HG03439 (cell line): Measurements from ENCODE around the gene POU4F2.

Experiments
- ATAC-seq: cut with Tn5 transposase; IDR thresholded peaks from one replicate; pipeline ENCODE4 v1.9.1; 2021; ENCODE audit warnings: mild to moderate bottlenecking, moderate library complexity; ENCODE audit not compliant: unreplicated experiment

Gene POU4F2, protein sequence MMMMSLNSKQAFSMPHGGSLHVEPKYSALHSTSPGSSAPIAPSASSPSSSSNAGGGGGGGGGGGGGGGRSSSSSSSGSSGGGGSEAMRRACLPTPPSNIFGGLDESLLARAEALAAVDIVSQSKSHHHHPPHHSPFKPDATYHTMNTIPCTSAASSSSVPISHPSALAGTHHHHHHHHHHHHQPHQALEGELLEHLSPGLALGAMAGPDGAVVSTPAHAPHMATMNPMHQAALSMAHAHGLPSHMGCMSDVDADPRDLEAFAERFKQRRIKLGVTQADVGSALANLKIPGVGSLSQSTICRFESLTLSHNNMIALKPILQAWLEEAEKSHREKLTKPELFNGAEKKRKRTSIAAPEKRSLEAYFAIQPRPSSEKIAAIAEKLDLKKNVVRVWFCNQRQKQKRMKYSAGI

DNA sequence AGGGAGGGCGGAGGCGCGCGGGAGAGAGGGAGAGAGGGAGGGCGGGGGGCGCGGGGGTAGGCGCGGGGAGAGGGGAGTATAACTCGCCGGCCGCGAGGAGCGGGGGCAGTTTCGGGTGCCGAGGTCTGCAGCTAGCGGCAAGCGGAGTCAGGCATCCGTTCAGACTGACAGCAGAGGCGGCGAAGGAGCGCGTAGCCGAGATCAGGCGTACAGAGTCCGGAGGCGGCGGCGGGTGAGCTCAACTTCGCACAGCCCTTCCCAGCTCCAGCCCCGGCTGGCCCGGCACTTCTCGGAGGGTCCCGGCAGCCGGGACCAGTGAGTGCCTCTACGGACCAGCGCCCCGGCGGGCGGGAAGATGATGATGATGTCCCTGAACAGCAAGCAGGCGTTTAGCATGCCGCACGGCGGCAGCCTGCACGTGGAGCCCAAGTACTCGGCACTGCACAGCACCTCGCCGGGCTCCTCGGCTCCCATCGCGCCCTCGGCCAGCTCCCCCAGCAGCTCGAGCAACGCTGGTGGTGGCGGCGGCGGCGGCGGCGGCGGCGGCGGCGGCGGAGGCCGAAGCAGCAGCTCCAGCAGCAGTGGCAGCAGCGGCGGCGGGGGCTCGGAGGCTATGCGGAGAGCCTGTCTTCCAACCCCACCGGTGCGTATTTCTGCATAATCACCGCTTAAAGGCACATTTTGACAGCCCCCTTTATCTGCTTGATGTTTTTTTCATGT lies at the start of gene POU4F2:
TSS of gene POU4F2 (plus strand) at position 108 of the 720 bp plus-strand sequence. CDS start at position 356, 248 bp downstream.
- ATAC-seq: no peak

DNA sequence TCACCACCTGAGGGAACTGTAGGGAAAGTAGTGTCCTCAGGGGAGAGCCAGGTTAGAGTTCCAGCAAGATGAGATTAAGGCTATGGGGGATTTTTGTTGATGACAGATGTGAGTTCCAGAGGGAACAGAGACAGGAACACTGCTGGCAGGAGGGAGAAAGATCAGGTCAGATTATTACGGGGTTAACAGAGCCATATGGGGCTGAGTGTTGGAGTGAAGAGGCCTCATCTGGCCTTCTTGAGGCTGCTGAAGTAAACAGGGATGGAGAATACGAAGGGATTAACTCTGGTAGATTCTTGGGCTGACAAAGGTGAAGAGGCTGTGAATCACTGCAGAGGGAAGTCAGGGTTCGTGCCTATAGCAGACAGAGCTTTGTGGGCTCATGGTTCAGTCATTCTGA lies 47.9 kb upstream of the POU4F2 start:
- ATAC-seq: no peak

DNA sequence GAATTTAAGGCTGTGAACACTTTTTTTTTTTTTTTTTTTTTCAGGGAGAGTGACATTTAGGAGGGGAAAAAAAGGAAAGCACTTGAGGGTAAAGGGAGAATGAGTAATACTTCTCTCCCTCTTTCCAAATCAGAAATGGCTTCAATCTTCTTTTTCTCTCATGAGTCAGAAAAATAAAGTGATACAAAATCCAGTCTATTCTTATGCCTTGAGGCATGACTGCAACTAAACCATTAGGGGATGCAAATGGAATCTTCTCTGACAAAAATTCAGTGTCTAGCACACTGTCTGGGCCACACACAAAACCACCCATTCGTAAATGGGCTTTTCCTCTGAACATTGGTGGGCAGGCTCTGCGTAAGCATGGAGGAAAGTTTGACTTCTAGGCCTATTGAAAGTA lies 46.7 kb upstream of the POU4F2 start:
- no peak for ATAC-seq

DNA sequence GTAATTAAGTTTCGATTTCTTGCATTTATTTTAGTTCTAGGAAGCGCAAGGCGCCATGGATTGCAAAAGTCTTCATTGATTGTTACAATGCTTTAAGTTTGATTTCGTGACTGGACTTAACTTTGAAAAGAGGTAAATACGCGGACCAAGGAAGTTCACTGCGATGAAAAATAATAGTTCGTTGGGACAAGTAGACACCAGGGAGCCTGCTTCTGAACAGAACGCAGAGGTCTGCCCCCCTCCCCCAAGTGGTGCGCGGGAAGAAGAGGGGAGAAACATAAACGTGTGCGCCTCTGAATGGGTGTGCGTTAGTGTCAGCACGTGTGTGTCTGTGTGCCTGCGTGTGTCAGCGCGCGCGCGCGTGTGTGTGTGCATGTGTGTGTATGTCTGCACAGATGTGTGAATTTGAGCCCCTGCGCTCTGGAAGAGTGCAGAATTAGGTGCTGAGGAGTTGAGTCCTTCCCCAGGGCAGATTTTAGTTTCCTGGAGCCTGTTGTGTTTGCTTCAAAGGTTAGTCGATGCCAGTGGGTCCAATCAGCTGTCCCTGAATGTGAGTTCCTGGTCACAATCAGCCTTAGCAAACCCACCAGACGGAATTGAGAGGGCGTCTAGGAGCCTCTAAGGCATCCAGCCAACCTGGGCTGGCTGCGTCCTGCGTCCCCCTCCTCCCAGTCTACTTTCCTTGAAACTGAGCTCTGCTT lies 5.8 kb upstream of the POU4F2 start:
- no peak for ATAC-seq

DNA sequence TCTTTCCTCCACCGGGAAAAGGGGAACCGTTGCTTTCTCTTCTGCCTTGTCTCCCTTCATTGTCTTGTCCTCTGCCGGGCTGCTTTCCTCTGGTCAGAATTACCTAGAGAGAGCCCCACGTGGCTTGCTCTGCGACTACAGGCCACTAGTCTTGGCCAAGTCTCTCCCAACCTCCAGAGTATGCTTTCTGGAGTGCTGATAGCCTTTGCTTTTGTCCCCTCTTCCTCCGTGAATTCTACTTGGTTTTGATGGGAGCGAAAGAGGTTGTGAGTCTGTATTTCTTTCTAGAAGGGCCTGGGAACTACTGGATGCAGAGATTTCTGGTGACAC lies 5.3 kb upstream of the POU4F2 start:
- no peak for ATAC-seq

DNA sequence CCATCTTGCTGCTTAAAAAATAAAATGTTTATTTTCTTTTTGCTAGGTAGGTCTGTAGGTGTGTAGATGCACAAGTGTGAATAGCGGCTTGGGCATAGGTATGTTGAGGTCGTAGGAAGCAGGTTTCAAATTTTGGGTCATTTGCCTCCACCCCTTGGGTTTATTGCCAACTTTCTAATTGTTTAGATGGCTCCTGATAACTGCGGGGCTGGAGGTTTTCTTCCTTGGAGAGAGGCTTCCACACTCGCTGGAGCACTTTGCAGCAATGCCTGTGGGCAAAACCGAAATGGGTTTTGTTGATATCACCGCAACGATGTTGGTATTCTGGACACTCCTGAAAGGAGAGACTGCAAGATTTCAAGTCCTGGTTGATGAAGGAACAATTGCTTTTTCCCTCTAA lies 3.9 kb upstream of the POU4F2 start:
- no peak for ATAC-seq

DNA sequence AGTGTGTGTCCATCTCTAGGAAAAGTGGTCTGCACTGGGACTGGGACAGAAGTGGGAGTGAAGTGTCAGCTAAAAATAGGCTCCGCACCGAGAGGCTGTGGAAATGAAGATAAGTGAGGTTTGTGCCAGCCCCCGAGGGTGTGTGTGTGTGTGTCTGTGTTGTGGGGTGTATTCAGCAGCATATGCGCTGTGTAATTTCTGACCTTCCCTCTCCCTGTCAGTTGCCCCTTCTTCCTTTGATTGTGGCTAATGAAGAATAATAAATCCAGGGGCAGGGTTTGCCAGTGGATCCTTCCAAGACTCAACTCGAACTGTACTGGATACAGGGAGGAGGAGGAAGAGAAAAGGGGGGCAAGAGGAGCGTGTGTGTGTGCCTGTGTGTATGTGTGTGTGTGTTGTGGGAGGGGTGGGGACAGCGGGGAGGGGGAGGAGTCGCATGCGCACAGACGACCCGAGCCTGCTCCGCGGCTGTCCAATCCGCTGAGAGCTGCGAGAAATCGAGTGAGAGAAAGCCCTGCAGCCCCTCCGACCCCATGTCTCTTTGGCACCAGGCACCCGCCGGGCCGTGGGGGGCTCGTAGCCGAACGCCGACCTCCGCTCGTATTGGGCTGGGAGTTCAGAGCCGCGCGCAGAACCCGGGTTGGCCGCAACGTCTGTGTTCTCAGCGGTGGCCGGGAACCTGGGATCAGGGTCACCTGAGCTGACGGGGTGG lies 916 bp upstream of the POU4F2 start:
- ATAC-seq: no peak

DNA sequence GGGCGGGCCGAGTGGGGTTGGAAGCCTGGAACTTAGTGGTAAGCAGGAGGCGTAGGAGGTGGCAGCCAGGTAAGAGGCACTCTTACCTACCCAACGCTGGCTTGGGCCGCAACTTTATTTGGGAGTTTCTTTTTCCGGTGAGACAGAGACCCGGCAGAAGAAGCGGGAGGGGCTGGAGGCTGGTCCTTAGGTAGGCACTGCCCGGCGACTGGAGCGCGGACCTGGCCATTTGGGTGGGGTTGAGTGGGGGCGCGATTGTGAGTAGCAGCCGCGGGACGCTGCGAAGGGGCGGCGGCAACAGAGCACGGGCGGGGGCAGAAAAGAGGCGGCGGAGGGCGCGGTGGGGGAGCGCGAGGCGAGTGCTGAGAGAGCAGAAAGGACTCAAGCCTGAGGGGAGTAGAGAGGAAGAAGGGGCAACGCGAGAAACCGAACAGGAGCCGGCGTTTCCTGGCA lies 334 bp upstream of the POU4F2 start:
- no peak for ATAC-seq

DNA sequence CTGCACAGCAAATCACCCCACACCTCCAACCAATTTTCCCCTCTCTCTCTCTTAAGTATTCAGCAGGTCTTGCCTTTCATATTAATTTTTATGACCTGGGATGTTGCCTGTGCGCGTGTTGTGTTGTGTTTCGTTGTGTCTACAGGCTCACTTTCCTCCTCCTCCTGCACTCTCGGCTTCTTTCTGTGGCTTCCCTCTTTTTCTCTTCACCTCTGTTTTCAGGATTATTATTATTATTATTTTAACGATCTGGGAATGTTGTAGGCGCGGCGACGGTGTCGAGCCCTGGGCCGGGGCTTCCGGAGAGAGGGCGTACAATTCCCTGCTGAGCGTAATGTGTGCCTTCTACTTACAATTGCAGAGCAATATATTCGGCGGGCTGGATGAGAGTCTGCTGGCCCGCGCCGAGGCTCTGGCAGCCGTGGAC lies 826 bp downstream of the POU4F2 start:
- no peak for ATAC-seq

DNA sequence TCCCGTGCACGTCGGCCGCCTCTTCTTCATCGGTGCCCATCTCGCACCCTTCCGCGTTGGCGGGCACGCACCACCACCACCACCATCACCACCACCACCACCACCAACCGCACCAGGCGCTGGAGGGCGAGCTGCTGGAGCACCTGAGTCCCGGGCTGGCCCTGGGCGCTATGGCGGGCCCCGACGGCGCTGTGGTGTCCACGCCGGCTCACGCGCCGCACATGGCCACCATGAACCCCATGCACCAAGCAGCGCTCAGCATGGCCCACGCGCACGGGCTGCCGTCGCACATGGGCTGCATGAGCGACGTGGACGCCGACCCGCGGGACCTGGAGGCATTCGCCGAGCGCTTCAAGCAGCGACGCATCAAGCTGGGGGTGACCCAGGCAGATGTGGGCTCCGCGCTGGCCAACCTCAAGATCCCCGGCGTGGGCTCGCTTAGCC lies 1.4 kb downstream of the POU4F2 start:
- ATAC-seq: no peak

DNA sequence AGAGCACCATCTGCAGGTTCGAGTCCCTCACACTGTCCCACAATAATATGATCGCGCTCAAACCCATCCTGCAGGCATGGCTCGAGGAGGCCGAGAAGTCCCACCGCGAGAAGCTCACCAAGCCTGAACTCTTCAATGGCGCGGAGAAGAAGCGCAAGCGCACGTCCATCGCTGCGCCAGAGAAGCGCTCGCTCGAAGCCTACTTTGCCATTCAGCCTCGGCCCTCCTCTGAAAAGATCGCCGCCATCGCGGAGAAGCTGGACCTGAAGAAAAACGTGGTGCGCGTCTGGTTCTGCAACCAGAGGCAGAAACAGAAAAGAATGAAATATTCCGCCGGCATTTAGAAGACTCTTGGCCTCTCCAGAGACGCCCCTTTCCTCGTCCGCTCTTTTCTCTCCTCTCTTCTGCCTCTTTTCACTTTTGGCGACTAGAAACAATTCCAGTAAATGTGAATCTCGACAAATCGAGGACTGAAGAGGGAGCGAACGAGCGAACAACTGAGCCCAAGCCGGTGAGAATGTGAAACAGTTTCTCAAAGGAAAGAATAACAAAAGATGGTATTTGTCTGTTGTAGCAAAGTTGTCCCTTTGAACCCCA lies 1.9 kb downstream of the POU4F2 start:
- ATAC-seq: no peak

DNA sequence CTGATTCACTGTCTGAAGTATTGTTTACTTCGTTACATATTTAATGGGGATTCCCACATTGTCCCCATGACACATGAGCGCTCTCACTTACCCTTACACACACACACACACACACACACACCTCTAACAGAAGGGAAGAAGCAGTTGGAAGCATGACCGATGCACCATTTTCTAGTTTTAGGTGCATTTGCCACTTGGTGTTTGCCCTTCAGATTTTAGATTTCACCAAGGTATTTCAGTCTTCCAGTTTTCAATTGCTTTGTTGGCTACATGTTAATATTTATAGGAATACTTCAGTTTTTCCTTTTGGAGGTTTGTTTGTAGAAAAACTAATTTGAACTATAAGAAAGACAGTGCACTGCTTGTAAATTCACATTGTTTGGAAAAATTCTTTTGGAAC lies 3.1 kb downstream of the POU4F2 start:
- ATAC-seq: no peak

DNA sequence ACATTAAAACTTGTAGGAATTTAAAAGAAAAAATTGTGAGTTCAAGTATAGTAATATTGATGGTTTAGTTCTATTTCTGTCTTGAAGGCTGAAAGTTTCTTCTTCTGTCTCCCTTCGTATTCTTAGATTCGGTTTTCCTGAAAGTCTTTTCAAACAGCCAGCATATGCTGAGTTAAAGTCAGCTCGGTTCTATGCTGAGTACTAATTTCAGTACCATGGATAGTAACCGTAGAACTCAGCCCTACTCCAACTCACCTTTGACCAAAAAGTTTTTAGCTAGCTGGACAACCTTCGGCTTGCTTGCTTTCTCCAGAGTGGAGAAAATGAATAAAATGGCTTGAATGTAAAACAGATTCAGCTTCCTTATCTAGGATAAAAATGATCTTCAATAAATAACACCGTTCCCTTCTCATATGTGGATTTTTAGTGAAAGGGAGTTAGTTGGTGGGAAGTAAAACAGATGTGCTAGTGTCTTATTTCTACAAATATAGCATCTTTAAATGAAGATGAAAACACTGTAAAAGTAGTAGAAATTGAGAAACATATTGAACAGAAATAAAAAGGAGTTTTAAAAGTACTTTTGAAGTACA lies 5.2 kb downstream of the POU4F2 start:
- no peak for ATAC-seq

DNA sequence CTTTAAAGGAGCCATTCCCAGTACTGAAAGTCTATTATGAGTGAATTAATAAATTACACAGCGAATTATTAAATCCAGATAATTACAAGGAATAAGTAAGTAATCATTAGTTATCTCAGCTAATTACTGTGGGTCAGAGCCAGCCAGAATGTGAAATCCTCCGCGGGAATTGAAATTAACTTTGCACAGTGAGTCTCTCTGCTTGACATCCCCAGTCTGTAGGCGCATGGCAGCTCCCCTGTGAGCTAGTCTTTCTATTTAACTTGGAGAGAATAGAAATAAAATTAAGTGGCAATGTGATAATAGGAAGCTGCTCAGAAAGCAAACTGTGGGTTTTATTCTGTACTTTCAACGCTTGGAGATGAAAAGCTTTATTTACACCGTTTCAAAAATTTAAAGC lies 7.2 kb downstream of the POU4F2 start:
- ATAC-seq: no peak

DNA sequence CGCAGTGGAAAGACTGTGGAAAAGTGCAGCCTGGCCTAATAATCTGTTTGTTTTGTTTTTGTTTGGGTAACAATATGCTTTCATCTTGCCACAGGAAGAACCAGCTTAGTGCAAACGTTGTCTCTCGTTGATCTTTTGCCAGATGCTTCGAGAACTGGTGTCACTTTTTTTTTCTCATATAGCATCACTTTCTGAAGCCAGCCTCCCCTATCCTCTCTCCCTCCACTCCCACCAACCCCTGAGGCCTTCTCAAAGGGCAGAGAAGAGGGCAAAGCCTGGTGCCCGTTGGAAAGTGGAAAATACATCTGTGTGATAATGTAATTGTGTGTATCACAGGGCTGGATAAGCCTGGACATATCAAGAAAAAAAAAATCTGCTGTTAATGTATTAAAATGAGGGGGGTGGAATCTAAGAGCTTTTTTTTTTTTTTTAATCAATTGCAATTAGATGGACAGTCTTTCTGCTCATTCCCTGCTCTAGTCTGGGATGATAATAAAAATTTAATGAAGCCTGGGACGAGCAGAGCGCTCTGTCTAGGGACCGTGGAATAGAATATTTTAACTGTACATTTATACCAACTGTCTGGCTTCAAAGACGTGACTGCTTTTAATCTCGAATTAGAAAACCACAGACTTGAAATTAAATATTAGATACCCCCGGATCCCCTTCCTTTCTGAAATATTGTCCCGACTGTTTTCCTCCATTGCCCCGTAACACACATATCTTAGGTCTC lies 8.1 kb downstream of the POU4F2 start:
- no peak for ATAC-seq

DNA sequence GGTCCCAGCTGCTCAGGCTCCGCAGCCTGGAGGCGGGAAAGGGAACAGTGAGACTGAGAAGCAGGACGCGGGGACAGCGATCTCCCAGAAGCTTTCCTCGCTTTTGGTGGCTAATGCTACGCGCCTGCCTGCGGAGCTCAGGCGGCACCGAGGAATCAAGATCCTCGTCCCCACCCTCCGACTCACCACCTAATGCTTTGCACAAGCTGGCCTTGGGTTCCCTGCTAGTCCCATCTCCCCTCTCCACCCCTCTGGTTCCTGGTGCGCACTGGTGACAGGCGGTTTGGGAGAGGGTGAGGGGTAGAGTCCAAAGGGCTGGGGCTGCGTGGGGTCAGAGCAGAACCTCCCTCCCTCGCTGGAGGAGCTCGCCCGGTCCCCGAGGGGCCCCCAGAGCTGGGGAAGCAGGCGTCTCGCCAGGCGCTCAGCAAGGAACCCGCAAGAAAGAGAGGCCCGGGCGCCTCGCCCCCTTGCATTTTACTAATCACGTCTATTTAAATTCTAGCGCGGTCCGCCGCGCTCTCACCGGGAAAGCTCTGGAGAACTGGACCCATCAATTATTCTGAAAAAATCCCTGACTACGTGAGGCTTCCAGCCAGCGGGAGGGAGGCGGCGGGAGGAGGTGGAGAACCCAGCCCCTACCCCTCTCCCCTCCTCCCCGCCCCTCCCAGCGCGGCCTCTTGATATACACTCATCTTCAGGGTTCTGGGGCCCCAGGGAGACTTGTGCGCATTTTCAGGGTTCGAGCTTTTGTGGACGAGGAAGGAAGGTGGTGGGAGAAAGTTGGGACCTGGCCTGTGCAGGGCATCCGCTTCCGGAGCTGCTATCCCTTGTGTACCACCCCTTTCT lies 9.1 kb downstream of the POU4F2 start:
- no peak for ATAC-seq

DNA sequence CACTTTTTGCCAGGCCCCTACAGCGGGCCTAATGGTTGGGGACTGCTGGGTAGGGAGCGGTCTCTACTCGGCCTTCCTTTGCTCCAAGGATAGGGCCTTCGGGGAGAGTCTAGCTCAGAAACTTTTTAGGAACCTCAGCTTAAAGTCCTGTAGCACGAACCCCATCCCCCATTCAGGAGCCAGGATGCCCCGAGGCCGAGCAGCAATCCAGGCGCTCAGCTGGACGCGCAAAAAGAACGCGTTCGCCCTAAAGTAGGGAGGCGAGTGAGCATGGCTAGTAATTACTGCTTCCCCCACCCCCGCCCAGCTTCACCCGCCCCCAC lies 9.7 kb downstream of the POU4F2 start:
- ATAC-seq: no peak

DNA sequence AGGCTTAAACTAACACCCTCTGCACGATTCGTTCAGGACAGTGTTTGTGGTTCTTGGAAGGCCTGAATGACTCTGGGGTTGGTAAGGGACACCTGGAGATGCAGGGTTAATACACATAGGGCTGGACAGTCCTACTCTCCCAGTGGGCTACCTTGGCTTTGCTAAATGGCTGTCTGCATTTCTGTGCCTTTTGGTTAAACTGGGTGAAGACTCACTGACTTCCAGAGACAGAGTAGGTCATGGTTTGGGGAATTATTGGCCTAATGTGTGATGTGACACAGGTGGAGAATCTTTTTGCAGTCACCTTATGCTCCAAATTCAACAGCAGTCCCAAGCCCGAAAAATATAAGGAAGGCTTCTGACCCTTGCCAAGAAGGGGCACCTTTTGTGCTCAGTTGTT lies 10.5 kb downstream of the POU4F2 start:
- no peak for ATAC-seq

DNA sequence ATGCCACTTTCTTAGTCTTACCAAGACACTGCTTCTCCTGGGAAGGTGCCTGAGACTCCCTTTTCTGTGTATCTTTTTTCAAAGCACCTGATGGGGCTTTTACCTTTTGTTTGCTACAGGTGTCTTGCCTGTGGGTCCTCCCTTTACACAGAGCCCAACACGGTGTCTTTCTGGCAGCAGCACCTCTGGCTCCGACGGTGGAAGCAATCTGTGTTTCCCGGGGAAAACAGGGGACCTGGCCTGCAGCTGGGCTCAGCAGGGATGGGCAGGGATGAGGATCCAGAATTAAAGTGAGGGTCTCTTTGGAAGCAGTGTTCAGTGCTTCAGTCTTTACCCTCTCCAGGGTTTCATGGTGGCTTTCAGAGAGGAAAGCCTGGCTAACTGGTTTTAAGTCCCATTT lies 11.3 kb downstream of the POU4F2 start:
- ATAC-seq: no peak
